ENCODE measurements around the gene IMMP2L.

The IMMP2L gene

DNA sequence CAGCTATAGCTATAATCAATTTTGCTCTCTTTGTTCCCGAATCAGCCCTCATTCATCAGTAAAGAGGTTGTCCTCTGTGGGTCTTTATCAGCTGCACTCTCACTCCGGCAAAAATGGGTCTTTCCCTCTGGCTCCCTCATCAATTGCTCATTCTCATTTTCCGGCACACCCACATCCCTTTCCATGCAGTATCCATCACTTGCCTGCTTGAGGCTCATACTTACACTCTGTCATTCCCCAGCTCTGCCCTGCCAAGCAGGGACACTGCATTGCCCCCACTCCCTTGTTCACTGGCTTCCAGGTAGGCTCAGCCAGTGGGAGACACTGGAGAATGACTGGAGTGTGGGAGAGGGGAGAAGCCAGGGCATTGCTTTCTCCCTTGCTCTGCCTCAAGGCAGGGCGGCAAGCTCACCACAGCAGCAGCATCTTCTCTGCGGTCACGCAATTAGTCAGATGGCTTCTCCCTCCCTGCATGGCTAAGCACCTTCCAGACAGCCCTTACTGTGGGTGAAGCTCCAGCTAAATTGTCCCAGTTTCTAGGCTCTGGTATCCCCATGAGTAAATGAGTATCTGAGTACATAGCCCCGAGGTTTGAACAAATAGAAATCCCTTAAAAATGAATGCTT, 942.1 kb downstream of the IMMP2L start:
- Histone ChIP-seq H3K4me1 (ENCODE audit: insufficient read depth, poor library complexity, severe bottlenecking) (no peaks in the 10 kb centered on the region), H3K9me3 (ENCODE audit: severe bottlenecking) (no peaks in the 10 kb centered on the region), H3K27ac (ENCODE audit: poor library complexity, severe bottlenecking) (no peak overlapping the region), H3K36me3 (ENCODE audit: low read depth) (no peaks in the 10 kb centered on the region), H3K4me3 (ENCODE audit: severe bottlenecking) (no peak overlapping the region), H3K27me3 (ENCODE audit: insufficient read depth, poor library complexity, severe bottlenecking) (no peaks in the 10 kb centered on the region)
- TF ChIP-seq, protein P1, sequence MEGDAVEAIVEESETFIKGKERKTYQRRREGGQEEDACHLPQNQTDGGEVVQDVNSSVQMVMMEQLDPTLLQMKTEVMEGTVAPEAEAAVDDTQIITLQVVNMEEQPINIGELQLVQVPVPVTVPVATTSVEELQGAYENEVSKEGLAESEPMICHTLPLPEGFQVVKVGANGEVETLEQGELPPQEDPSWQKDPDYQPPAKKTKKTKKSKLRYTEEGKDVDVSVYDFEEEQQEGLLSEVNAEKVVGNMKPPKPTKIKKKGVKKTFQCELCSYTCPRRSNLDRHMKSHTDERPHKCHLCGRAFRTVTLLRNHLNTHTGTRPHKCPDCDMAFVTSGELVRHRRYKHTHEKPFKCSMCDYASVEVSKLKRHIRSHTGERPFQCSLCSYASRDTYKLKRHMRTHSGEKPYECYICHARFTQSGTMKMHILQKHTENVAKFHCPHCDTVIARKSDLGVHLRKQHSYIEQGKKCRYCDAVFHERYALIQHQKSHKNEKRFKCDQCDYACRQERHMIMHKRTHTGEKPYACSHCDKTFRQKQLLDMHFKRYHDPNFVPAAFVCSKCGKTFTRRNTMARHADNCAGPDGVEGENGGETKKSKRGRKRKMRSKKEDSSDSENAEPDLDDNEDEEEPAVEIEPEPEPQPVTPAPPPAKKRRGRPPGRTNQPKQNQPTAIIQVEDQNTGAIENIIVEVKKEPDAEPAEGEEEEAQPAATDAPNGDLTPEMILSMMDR (IDR thresholded peaks at IDR 0.05; ENCODE audit: poor library complexity, severe bottlenecking) = no peak
- DNase-seq (ENCODE audit: low spot score) = no peak
- no peak for ATAC-seq (ENCODE audit: low read depth)

Data from RWPE2 (cell line).